HepG2 (cell line): Measurements from ENCODE around the gene SNRPD2. TPM values are rescaled to one million over a fixed set of nuclear protein-coding genes. Genes with fewer than 3 reads are reported as not detected.
A peak's percentile ranks its signal among the peaks of the same experiment; 100 is the strongest.

Experiments used
- CEBPB ChIP-seq: IDR thresholded peaks from 2 replicates; pipeline ENCODE4 v1.6.1; 2011; ENCODE audit warnings: low read depth, low read length, improper control_type of control experiment, borderline replicate concordance
- GRHL1 ChIP-seq: sonication (generic); formaldehyde crosslinking; conservative IDR thresholded peaks from 2 replicates; pipeline ENCODE4 v1.8.0; 2022; ENCODE audit warnings: missing genetic modification reagents
- KLF9 ChIP-seq: IDR thresholded peaks from 2 replicates; pipeline ENCODE4 v1.6.1; 2016; ENCODE audit warnings: low read depth
- MAX ChIP-seq: IDR thresholded peaks from 2 replicates; pipeline ENCODE4 v1.6.1; 2012; ENCODE audit warnings: inconsistent platforms
- MIXL1 ChIP-seq: IDR thresholded peaks from 2 replicates; pipeline ENCODE4 v1.6.1; 2016
- SAFB2 ChIP-seq: sonication (generic); formaldehyde crosslinking; IDR thresholded peaks from 2 replicates; pipeline ENCODE4 v1.5.1; 2020; ENCODE audit warnings: missing genetic modification reagents, low read depth, mild to moderate bottlenecking, borderline replicate concordance
- THRA ChIP-seq: sonication (generic); formaldehyde crosslinking; IDR thresholded peaks from 2 replicates; pipeline ENCODE4 v1.4.0; 2020; ENCODE audit warnings: missing genetic modification reagents, borderline replicate concordance
- TOE1 ChIP-seq: sonication (generic); formaldehyde crosslinking; IDR thresholded peaks from 2 replicates; pipeline ENCODE4 v1.4.0; 2020; ENCODE audit warnings: mild to moderate bottlenecking, missing genetic modification reagents
- ZFP82 ChIP-seq: sonication (generic); formaldehyde crosslinking; IDR thresholded peaks from 2 replicates; pipeline ENCODE4 v1.5.1; 2020; ENCODE audit warnings: mild to moderate bottlenecking, missing genetic modification reagents, borderline replicate concordance
- ZNF556 ChIP-seq: sonication (generic); formaldehyde crosslinking; IDR thresholded peaks from 2 replicates; pipeline ENCODE4 v1.4.0; 2020; ENCODE audit warnings: mild to moderate bottlenecking, missing genetic modification reagents, borderline replicate concordance
- ZNF589 ChIP-seq: sonication (generic); formaldehyde crosslinking; conservative IDR thresholded peaks from 2 replicates; pipeline ENCODE4 v1.8.0; 2022; ENCODE audit warnings: mild to moderate bottlenecking, moderate library complexity, missing genetic modification reagents
- ZNF598 ChIP-seq: sonication (generic); formaldehyde crosslinking; IDR thresholded peaks from 2 replicates; pipeline ENCODE4 v1.5.1; 2020; ENCODE audit warnings: mild to moderate bottlenecking, missing genetic modification reagents, borderline replicate concordance
- ZNF646 ChIP-seq: sonication (generic); formaldehyde crosslinking; IDR thresholded peaks from 2 replicates; pipeline ENCODE4 v1.9.0; 2021; ENCODE audit warnings: mild to moderate bottlenecking, missing genetic modification reagents
- ZNF841 ChIP-seq: sonication (generic); formaldehyde crosslinking; IDR thresholded peaks from 2 replicates; pipeline ENCODE4 v1.8.1; 2023; ENCODE audit warnings: missing genetic modification reagents, borderline replicate concordance
- ZNF878 ChIP-seq: sonication (generic); formaldehyde crosslinking; IDR thresholded peaks from 2 replicates; pipeline ENCODE4 v1.8.1; 2023; ENCODE audit warnings: mild to moderate bottlenecking, missing genetic modification reagents, moderate library complexity
- ZNF883 ChIP-seq: sonication (generic); formaldehyde crosslinking; IDR thresholded peaks from 2 replicates; pipeline ENCODE4 v1.5.1; 2020; ENCODE audit warnings: mild to moderate bottlenecking, missing genetic modification reagents; ENCODE audit errors: not compliant biosample characterization
- polyA plus RNA-seq, 8 experiments: library from polyadenylated mRNA; depleted of rRNA in 3 of 8; stranded (reverse) in 7 of 8; unstranded in 1 of 8; fragments of >200 nt; fragmentation: Illumina TruSeq in 4 of 8; extraction: Trizol in 4 of 8; gene quantifications; 2 replicates each; pipeline versions ENCODE4 v1.2.1 to v1.2.3, GENCODE V29; 2011 to 2016; ENCODE audit warnings: low read depth in 4 of 8, missing spikeins in 1 of 8, mixed read lengths in 1 of 8; ENCODE audit not compliant: insufficient read depth in 1 of 8
- total RNA-seq, 5 experiments: library from RNA; depleted of rRNA; stranded (reverse); fragments of >200 nt; fragmentation: Illumina TruSeq; extraction: Trizol; gene quantifications; 2 replicates each; pipeline ENCODE4 v1.2.3, GENCODE V29; 2016; ENCODE audit warnings: low read depth in 1 of 5

The SNRPD2 gene
- total and polyA plus RNA-seq, 2 of the 13 experiments (the other 11 are each of a cell fraction or from before 2014, with no cell fraction given) = 299 to 485 TPM

GRCh38 chr19:45691516-45692186 lies at the start of gene SNRPD2 (continued):
- no peak; the same call in 1 of the 2 replicates for TF ChIP-seq KLF9 (CRISPR knock-in tag)
- no peak for TF ChIP-seq ZNF883 (CRISPR knock-in tag)
- TF ChIP-seq THRA (CRISPR knock-in tag) = no peak
- TF ChIP-seq GRHL1 (CRISPR knock-in tag) = no peak
- TF ChIP-seq TOE1 (CRISPR knock-in tag) = no peak
- peak; percentile 8; the same call in 1 of the 2 replicates for TF ChIP-seq CEBPB
- TF ChIP-seq ZNF598 (CRISPR knock-in tag) = 0 out of 2 replicates have a peak, but pooled peaks have one; percentile 18
- TF ChIP-seq ZNF556 (CRISPR knock-in tag) = no peak
- TF ChIP-seq MAX = peak; percentile 88
- TF ChIP-seq MIXL1 (CRISPR knock-in tag) = no peak
- no peak for TF ChIP-seq SAFB2 (CRISPR knock-in tag)
- no peak for TF ChIP-seq ZNF841 (CRISPR knock-in tag)
- TF ChIP-seq ZNF646 (CRISPR knock-in tag) = no peak
- TF ChIP-seq ZFP82 (CRISPR knock-in tag) = no peak
- no peak for TF ChIP-seq ZNF878 (CRISPR knock-in tag)
- no peak for TF ChIP-seq ZNF589 (CRISPR knock-in tag)
